ENCODE measurements around the gene LRRFIP2. TPM values are rescaled to one million over a fixed set of nuclear protein-coding genes. Genes with fewer than 3 reads are reported as not detected.

LRRFIP2 gene
- total and polyA plus RNA-seq, 2 of the 8 experiments (the other 6 are each of a cell fraction or from before 2014, with no cell fraction given), result 8.8 to 25.6 TPM

DNA sequence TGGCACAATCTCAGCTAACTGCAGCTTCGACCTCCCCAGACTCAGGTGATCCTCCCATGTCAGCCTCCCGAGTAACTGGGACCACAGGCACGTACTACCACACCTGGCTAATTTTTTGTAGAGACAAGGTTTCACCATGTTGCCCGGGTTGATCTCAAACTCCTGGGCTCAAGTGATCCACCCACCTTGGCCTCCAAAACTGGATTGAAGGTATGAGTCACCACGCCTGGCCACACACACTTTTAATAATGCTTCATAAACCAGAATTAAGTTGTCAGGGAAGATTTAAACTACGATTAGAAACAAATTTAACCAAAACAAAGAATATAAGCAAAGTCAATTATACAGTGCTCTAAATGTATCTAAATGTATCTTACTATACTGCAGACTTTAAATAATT is 87.5 kb downstream of the LRRFIP2 start:
- H3K27me3 ChIP-seq (replicated peaks in 1 of 4; ENCODE audit: control insufficient read depth in 3 of 4, extremely low read depth in 1 of 4, insufficient read depth in 3 of 4, low read length in 3 of 4), result no peaks in the 10 kb centered on the region
- no peak overlapping the region for H3K9ac ChIP-seq (replicated peaks in 1 of 4; ENCODE audit: extremely low read depth in 1 of 4, low read depth in 3 of 4, low read length in 3 of 4)
- no peak overlapping the region for H2AK5ac ChIP-seq (ENCODE audit: low read depth, low read length)
- no peak overlapping the region for H3K56ac ChIP-seq (replicated peaks; ENCODE audit: insufficient read length, low read depth, low read length)
- no peak for DNase-seq (ENCODE audit: low read depth in 1 of 2, low spot score in 2 of 2)
- H3K4me1 ChIP-seq (replicated peaks in 1 of 4; ENCODE audit: control insufficient read depth in 3 of 4, insufficient read depth in 4 of 4, low read length in 3 of 4), result no peaks in the 10 kb centered on the region
- H4K5ac ChIP-seq (ENCODE audit: insufficient read length, low read depth, low read length), result no peak overlapping the region
- no peaks in the 10 kb centered on the region for H3K23me2 ChIP-seq (ENCODE audit: low read depth, low read length)
- no peak for FAIRE-seq
- no peaks in the 10 kb centered on the region for H4K20me1 ChIP-seq (replicated peaks in 1 of 2; ENCODE audit: control insufficient read depth in 1 of 2, insufficient read depth in 2 of 2, low read length in 2 of 2)
- ChIA-PET POLR2A (ENCODE audit: partially characterized antibody) (no interaction called here), CTCF (ENCODE audit: partially characterized antibody) (no interaction called here)
- H4K8ac ChIP-seq (ENCODE audit: extremely low read depth, insufficient read depth, low read length), result no peak overlapping the region
- no peak for TF ChIP-seq GTF2F1 (IDR thresholded peaks at IDR 0.05; ENCODE audit: borderline replicate concordance, low read depth, low read length)
- no peak for TF ChIP-seq CBX5 (IDR thresholded peaks at IDR 0.05; ENCODE audit: low read depth, low read length)
- TF ChIP-seq NANOG (IDR thresholded peaks at IDR 0.05; ENCODE audit: insufficient read depth, low read depth, low read length, poor library complexity, severe bottlenecking), result no peak
- no peak for TF ChIP-seq MAFK (IDR thresholded peaks at IDR 0.05; ENCODE audit: low read depth, low read length)
- TF ChIP-seq SP2 (IDR thresholded peaks at IDR 0.05; ENCODE audit: low read length), result no peak
- no peak for TF ChIP-seq POU5F1 (IDR thresholded peaks at IDR 0.05; ENCODE audit: low read depth, low read length)
- no peak for TF ChIP-seq TAF7 (optimal IDR thresholded peaks at IDR 0.05; ENCODE audit: borderline replicate concordance, low read depth, low read length)
- no peak for TF ChIP-seq CTBP2 (IDR thresholded peaks at IDR 0.05; ENCODE audit: borderline replicate concordance, insufficient read depth, insufficient read length, low read length)
- no peak for TF ChIP-seq CEBPB (IDR thresholded peaks at IDR 0.05; ENCODE audit: low read depth, low read length)
- TF ChIP-seq GABPA (IDR thresholded peaks at IDR 0.05; ENCODE audit: borderline replicate concordance, insufficient read depth, low read length), result no peak
- no peak for TF ChIP-seq JUN (IDR thresholded peaks at IDR 0.05; ENCODE audit: low read depth, low read length)
- no peak for TF ChIP-seq BACH1 (IDR thresholded peaks at IDR 0.05; ENCODE audit: low read length)
- TF ChIP-seq KDM5A (IDR thresholded peaks at IDR 0.05; ENCODE audit: low read length), result no peak
- TF ChIP-seq TEAD4 (IDR thresholded peaks at IDR 0.05; ENCODE audit: low read depth, low read length), result no peak
- no peak for TF ChIP-seq SIX5 (IDR thresholded peaks at IDR 0.05; ENCODE audit: low read depth, low read length)
- no peak overlapping the region for H2BK12ac ChIP-seq (ENCODE audit: low read depth, low read length)
- no peak overlapping the region for H4K91ac ChIP-seq (replicated peaks; ENCODE audit: insufficient read length, low read length)
- H3K79me2 ChIP-seq (ENCODE audit: control insufficient read depth in 1 of 2, insufficient read depth in 2 of 2, low read length in 2 of 2), result no peaks in the 10 kb centered on the region
- H2BK20ac ChIP-seq (ENCODE audit: low read length), result no peak overlapping the region
- H3K18ac ChIP-seq (ENCODE audit: extremely low read depth, low read length), result no peak overlapping the region
- no peaks in the 10 kb centered on the region for H3K36me3 ChIP-seq (ENCODE audit: control insufficient read depth in 2 of 4, insufficient read depth in 4 of 4, low read length in 3 of 4)
- no peak overlapping the region for H3K27ac ChIP-seq (ENCODE audit: low read depth, low read length)
- H3K4ac ChIP-seq (replicated peaks; ENCODE audit: insufficient read length, low read depth, low read length), result no peak overlapping the region
- no peak overlapping the region for H2BK5ac ChIP-seq (ENCODE audit: low read depth, low read length)
- no peaks in the 10 kb centered on the region for H3K79me1 ChIP-seq (ENCODE audit: low read depth, low read length)
- 84% methylated on average over 6 of the region's 6 CpGs; no CpG with 5 or more reads in 1 of the 2 experiments for WGBS, 2 experiments (ENCODE audit: extremely low coverage in 1 of 2, insufficient coverage in 1 of 2, insufficient read length in 1 of 2, insufficient replicate concordance in 2 of 2, low coverage in 1 of 2, low lambda C conversion rate in 2 of 2, missing lambda C conversion rate in 1 of 2)
- no peak overlapping the region for H2BK15ac ChIP-seq (ENCODE audit: low read length)
- no peak overlapping the region for H3K4me3 ChIP-seq (ENCODE audit: extremely low read depth in 1 of 4, insufficient read depth in 2 of 4, low read depth in 3 of 4, low read length in 4 of 4)
- no peak overlapping the region for H3K14ac ChIP-seq (ENCODE audit: insufficient read length)
- H2AFZ ChIP-seq (ENCODE audit: low read length), result no peak overlapping the region
- H3K23ac ChIP-seq (ENCODE audit: insufficient read length), result no peak overlapping the region
- no peaks in the 10 kb centered on the region for H3K9me3 ChIP-seq (ENCODE audit: insufficient read depth in 2 of 2, low read depth in 1 of 2, low read length in 1 of 2)
- H3K4me2 ChIP-seq (ENCODE audit: insufficient read depth in 1 of 2, low read depth in 2 of 2, low read length in 2 of 2), result no peak overlapping the region
- no peak overlapping the region for H2BK120ac ChIP-seq (replicated peaks; ENCODE audit: low read depth, low read length)
